ENCODE measurements around the gene WDR35.
"Not testable (repeated sequence)": the region's sequence is repeated elsewhere in the genome, so short reads cannot be mapped to it uniquely, and the experiment has no call there.

WDR35 gene

GRCh38 chr2:19942199-19942598, 47.7 kb downstream of the WDR35 start:
- DNase-seq (ENCODE audit: low read depth, low spot score), result no peak

DNA sequence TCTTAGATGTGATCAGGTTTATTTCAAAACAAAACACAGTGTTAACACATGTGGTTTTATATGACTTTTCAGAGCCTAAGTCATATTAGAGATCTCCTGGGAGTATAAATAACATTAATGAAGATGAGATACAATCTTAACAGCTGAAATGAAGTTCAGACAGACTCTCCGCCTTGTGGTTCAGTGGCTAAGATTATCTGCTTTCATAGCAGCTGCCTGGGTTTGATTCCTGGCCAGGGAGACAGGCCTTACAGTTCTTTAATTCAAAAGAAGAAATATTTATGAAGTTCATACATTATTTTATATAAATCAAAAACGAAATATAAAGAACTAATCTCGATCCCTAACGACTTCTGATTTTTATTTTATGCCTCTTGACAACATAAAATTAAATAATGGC, 52.9 kb downstream of the WDR35 start:
- no peak for DNase-seq (ENCODE audit: low read depth, low spot score)

GRCh38 chr2:19936203-19936602, 53.7 kb downstream of the WDR35 start:
- no peak for DNase-seq (ENCODE audit: low read depth, low spot score)

GRCh38 chr2:19933351-19933981, 56.4 kb downstream of the WDR35 start:
- no peak for DNase-seq (ENCODE audit: low read depth, low spot score)

GRCh38 chr2:19932928-19933327, 57.0 kb downstream of the WDR35 start:
- no peak for DNase-seq (ENCODE audit: low read depth, low spot score)

GRCh38 chr2:19929226-19929625, 60.7 kb downstream of the WDR35 start:
- no peak for DNase-seq (ENCODE audit: low read depth, low spot score)

GRCh38 chr2:19927816-19928215, 62.1 kb downstream of the WDR35 start:
- not testable (repeated sequence) for DNase-seq (ENCODE audit: low read depth, low spot score)

DNA sequence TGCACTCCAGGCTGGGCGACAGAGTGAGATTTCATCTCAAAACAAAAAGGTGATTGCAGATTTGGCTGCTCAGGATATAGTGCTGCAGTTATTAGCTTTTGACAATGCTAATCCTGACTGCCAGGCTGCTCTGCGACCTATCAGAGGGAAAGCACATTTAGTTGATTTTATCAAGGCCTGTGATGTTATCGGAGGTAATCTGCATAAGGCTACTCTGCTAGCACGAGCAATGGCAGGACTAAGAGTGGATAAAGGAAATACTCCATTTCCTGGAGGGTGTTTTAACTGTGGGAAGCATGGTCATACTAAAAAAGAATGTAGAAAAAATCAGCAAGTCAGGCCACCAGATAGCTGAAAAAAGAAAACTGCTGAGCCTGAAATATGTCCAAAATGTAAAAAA, 65.4 kb downstream of the WDR35 start:
- DNase-seq (ENCODE audit: low read depth, low spot score), result not testable (repeated sequence)

GRCh38 chr2:19922188-19922587, 67.7 kb downstream of the WDR35 start:
- not testable (repeated sequence) for DNase-seq (ENCODE audit: low read depth, low spot score)

DNA sequence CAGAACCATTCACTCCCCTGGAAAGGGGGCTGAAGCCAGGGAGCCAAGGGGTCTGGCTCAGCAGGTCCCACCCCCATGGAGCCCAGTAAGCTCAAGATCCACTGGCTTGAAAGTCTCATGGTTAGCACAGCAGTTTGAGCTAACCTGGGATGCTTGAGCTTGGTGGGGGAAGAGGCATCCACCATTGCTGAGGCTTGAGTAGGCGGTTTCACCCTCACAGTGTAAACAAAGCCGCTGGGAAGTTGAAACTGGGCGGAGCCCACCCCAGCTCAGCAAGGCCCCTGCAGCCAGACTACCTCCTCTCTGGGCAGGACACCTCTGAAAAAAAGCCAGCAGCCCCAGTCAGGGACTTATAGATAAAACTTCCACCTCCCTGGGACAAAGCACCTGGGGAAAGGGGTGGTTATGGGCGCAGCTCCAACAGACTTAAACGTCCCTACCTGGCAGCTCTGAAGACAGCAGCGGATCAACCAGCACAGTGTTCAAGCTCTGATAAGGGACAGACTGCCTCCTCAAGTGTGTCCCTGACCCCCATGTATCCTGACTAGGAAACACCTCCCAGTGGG, 73.4 kb downstream of the WDR35 start:
- DNase-seq (ENCODE audit: low read depth, low spot score), result no peak

GRCh38 chr2:19914266-19914975, 75.5 kb downstream of the WDR35 start:
- DNase-seq (ENCODE audit: low read depth, low spot score), result no peak

GRCh38 chr2:19911808-19912509, 77.9 kb downstream of the WDR35 start:
- no peak for DNase-seq (ENCODE audit: low read depth, low spot score)

- no peak for DNase-seq (ENCODE audit: low read depth, low spot score)
Measured at GRCh38 chr2:19902216-19902740, 87.6 kb downstream of the WDR35 start.

DNA sequence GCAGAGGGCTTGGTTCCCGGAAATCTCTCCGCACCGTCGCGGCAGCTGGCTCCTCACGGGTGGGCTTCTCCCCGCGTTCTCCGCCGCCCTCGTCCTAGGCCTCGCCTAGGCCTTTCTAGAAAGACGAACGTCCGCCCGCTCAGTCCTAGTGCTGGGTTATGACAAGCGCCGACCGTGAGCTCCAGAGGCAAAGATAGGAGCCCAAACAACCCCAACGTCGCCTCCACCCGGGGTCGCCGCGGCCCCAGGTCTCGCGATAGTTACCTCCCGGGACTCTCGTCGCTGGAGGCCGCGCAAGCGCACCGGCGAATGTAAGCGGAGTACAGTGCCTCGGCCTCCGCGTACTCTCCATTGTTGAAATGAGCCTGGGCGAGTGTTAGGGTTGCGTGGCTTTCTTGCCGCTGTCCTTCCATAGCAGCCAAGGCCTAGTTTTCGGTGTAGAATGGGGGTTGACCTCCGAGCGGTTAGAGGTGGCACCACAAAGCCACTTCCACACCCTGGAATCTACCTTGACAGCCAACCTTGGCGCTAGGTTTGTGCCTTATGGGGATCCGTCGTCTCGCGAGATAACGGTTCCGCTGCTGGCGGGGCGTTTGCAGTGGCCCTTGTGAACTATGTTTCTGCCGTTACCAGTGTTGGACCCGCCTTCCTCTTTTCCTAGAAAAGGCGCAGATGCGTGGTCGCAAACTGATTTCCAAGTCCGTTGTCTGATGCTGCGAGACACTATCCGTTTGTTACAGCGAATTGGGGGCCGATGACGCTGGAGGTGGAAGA, 88.3 kb downstream of the WDR35 start, which contains the start of gene TTC32:
Gene TTC32 (minus strand): TSS at position 542 of the 774 bp plus-strand sequence. CDS start 129 bp downstream, at position 413.
- peak; percentile 83 for DNase-seq (ENCODE audit: low read depth, low spot score)

DNA sequence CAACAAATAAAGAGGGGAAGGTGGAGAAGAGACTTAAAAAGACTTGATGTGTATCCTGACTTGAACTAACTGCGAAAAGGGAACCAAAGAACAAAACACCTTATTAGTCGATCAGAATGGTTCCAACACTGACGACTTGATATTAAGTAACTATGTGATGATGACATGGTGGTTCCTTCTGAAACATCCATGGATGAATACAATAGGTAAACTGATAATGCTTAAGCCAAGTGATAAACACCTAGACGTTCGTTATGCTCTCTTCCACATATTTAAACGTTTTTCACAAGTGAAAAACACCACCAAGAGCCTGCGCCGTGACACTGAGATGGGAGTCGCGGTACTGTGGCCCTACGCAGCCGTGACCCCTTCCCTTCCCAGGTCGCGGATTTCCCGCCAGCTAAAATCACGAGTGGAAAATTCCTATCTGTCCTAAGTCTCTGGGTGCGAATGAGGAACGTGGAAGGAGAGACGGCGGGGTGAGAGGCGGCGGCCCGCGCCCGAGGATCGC, 88.9 kb downstream of the WDR35 start:
- DNase-seq (ENCODE audit: low read depth, low spot score), result no peak

- no peak for DNase-seq (ENCODE audit: low read depth, low spot score)
Measured at GRCh38 chr2:19899985-19900930, 89.6 kb downstream of the WDR35 start.

DNA sequence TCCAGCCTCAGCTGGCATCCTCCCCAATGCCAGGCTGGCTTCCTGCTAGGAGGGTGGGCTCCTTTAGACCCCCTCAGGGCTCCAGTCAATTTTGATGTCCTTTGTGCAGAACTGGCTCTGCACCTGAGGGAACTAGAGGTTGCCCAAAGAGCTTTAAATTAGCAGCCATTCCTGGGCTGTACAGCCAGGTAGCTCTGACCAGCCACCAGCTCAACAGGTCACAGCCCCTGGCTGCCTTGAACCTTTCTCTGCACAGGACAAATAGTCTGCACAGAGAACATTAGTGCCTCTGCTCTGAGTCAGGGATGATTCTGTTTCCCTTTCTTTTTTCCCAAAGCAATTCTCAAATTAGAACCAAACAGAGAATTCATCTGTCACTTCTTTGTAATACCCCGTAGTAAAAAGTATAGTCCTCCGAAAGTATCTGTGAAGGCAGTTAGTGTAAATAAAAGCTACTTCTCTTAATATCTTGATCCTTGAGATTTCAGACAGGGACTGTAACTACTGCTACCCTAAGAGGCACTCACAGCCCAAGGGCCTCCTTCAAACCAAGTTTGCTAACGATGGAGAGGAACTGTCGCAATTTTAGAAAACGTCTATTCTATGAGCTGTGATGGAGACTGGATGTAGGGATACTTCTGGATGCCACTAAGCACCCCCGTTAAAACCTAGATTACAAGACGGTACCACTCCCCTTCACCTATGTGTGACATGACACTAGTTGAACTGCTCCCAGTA, 91.1 kb downstream of the WDR35 start:
- DNase-seq (ENCODE audit: low read depth, low spot score), result no peak

DNA sequence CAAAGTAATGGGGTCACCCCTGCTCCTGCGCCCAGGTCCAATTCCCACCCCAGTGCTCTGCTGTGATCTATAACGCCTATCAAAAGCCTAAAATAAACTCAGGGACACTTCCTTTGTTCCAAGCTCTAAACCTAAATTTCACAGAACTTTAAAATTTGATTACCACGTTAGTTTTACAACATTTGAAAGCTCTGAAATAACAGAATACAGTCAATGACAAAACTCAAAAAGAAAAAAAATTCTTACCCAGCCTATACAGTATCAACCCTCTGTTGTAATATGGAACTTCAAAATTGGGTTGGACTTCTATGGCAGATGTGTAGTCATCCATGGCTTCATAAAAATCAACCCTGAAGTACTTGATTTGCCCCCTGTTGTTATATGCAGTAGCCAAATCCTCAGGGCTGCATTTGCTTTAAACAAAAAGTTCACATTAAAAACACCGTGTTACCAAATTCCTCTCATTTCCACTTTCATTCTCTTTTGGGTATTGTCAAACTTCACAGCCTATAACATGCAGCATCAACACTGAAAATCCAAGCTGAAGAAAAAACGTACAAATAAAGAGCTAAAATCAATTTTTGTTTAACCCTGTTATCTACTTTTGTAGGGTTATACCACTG, 92.2 kb downstream of the WDR35 start:
- no peak for DNase-seq (ENCODE audit: low read depth, low spot score)

- no peak for DNase-seq (ENCODE audit: low read depth, low spot score)
Measured at GRCh38 chr2:19895535-19895934, 94.4 kb downstream of the WDR35 start.

Measured in activated naive CD8-positive, alpha-beta T cell treated with anti-CD3 and anti-CD28 coated beads, Interleukin-2, amount 50 U/mL, for 16 hours (primary cell).